CD4-positive, alpha-beta T cell treated with Interleukin-2 at 100 ng/mL for 4 hours (primary cell): ENCODE measurements around the gene FOXP2.
"Not testable (repeated sequence)": the region's sequence is repeated elsewhere in the genome, so short reads cannot be mapped to it uniquely, and the experiment has no call there.

Experiments used
- DNase-seq: peaks from one replicate; pipeline ENCODE4 v3.0.0-alpha.2; 2020; ENCODE audit warnings: low spot score

The FOXP2 gene

GRCh38 chr7:114590298-114590697, 175.7 kb downstream of the FOXP2 start:
- DNase-seq: no peak

- no peak for DNase-seq
Observed at GRCh38 chr7:114598946-114599345, 184.3 kb downstream of the FOXP2 start.

- no peak for DNase-seq
Observed at GRCh38 chr7:114606100-114606499, 191.5 kb downstream of the FOXP2 start.

GRCh38 chr7:114608822-114609221, 194.2 kb downstream of the FOXP2 start:
- DNase-seq: not testable (repeated sequence)

- no peak for DNase-seq
Observed at GRCh38 chr7:114620208-114620607, 205.6 kb downstream of the FOXP2 start.

- DNase-seq: no peak
Observed at GRCh38 chr7:114622221-114622620, 207.6 kb downstream of the FOXP2 start.

- no peak for DNase-seq
Observed at GRCh38 chr7:114623146-114623545, 208.5 kb downstream of the FOXP2 start.

- no peak for DNase-seq
Observed at GRCh38 chr7:114627231-114627630, 212.6 kb downstream of the FOXP2 start.

- no peak for DNase-seq
Observed at GRCh38 chr7:114628362-114628761, 213.7 kb downstream of the FOXP2 start.

- DNase-seq: no peak
Observed at GRCh38 chr7:114629762-114630161, 215.1 kb downstream of the FOXP2 start.

GRCh38 chr7:114630201-114630990, 215.8 kb downstream of the FOXP2 start:
- no peak for DNase-seq

GRCh38 chr7:114631249-114631822, 216.7 kb downstream of the FOXP2 start:
- no peak for DNase-seq

- no peak for DNase-seq
Observed at GRCh38 chr7:114639451-114639850, 224.8 kb downstream of the FOXP2 start.

- no peak for DNase-seq
Observed at GRCh38 chr7:114644455-114644854, 229.8 kb downstream of the FOXP2 start.

GRCh38 chr7:114645451-114645850, 230.8 kb downstream of the FOXP2 start:
- DNase-seq: no peak

- no peak for DNase-seq
Observed at GRCh38 chr7:114647518-114647917, 232.9 kb downstream of the FOXP2 start.

GRCh38 chr7:114648117-114648516, 233.5 kb downstream of the FOXP2 start:
- DNase-seq: no peak

- no peak for DNase-seq
Observed at GRCh38 chr7:114648680-114649079, 234.1 kb downstream of the FOXP2 start.

- DNase-seq: no peak
Observed at GRCh38 chr7:114649689-114650088, 235.1 kb downstream of the FOXP2 start.

- no peak for DNase-seq
Observed at GRCh38 chr7:114650491-114650890, 235.9 kb downstream of the FOXP2 start.

- no peak for DNase-seq
Observed at GRCh38 chr7:114652041-114652440, 237.4 kb downstream of the FOXP2 start.

- DNase-seq: no peak
Observed at GRCh38 chr7:114653364-114654088, 238.9 kb downstream of the FOXP2 start.

GRCh38 chr7:114656466-114656865, 241.9 kb downstream of the FOXP2 start:
- no peak for DNase-seq
